ENCODE data around the gene ASIC1.
"Not testable (repeated sequence)": the region's sequence is repeated elsewhere in the genome, so short reads cannot be mapped to it uniquely, and the experiment has no call there.

Gene ASIC1

GRCh38 chr12:50057000-50057841 lies at the start of gene ASIC1:
Gene ASIC1 (plus strand): TSS chr12:50057596. CDS start chr12:50058767, 1,171 bp downstream.
- in situ Hi-C loops (cut with HindIII; ENCODE audit: low sequenced_read_pairs): no loop called here

GRCh38 chr12:50013361-50014147 lies 43.8 kb upstream of the ASIC1 start:
- in situ Hi-C loops (cut with HindIII; ENCODE audit: low sequenced_read_pairs): no loop called here

- in situ Hi-C loops (cut with HindIII; ENCODE audit: low sequenced_read_pairs): no loop called here
Observed at GRCh38 chr12:50014342-50014741, 43.1 kb upstream of the ASIC1 start.

- in situ Hi-C loops (cut with HindIII; ENCODE audit: low sequenced_read_pairs): no loop called here
Observed at GRCh38 chr12:50016501-50017475, 40.6 kb upstream of the ASIC1 start.

GRCh38 chr12:50017641-50018040 lies 39.8 kb upstream of the ASIC1 start:
- in situ Hi-C loops (cut with HindIII; ENCODE audit: low sequenced_read_pairs): no loop called here

- in situ Hi-C loops (cut with HindIII; ENCODE audit: low sequenced_read_pairs): no loop called here
Observed at GRCh38 chr12:50018154-50018553, 39.2 kb upstream of the ASIC1 start.

- in situ Hi-C loops (cut with HindIII; ENCODE audit: low sequenced_read_pairs): no loop called here
Observed at GRCh38 chr12:50018968-50019367, 38.4 kb upstream of the ASIC1 start.

- in situ Hi-C loops (cut with HindIII; ENCODE audit: low sequenced_read_pairs): no loop called here
Observed at GRCh38 chr12:50019524-50019923, 37.9 kb upstream of the ASIC1 start.

GRCh38 chr12:50021031-50021430 lies 36.4 kb upstream of the ASIC1 start:
- in situ Hi-C loops (cut with HindIII; ENCODE audit: low sequenced_read_pairs): no loop called here

- in situ Hi-C loops (cut with HindIII; ENCODE audit: low sequenced_read_pairs): no loop called here
Observed at GRCh38 chr12:50022903-50023302, 34.5 kb upstream of the ASIC1 start.

GRCh38 chr12:50024227-50024626 lies 33.2 kb upstream of the ASIC1 start:
- in situ Hi-C loops (cut with HindIII; ENCODE audit: low sequenced_read_pairs): no loop called here

- in situ Hi-C loops (cut with HindIII; ENCODE audit: low sequenced_read_pairs): no loop called here
Observed at GRCh38 chr12:50024805-50025186, 32.6 kb upstream of the ASIC1 start.

- in situ Hi-C loops (cut with HindIII; ENCODE audit: low sequenced_read_pairs): no loop called here
Observed at GRCh38 chr12:50025187-50026059, 32.0 kb upstream of the ASIC1 start, which contains the start of gene RACGAP1. Gene RACGAP1 (minus strand): TSS chr12:50025494. CDS start chr12:50016715, 8,779 bp downstream.

- in situ Hi-C loops (cut with HindIII; ENCODE audit: low sequenced_read_pairs): no loop called here
Observed at GRCh38 chr12:50026691-50027090, 30.7 kb upstream of the ASIC1 start.

- in situ Hi-C loops (cut with HindIII; ENCODE audit: low sequenced_read_pairs): not testable (repeated sequence)
Observed at GRCh38 chr12:50030449-50030848, 26.9 kb upstream of the ASIC1 start.

- in situ Hi-C loops (cut with HindIII; ENCODE audit: low sequenced_read_pairs): no loop called here
Observed at GRCh38 chr12:50032515-50032853, 24.9 kb upstream of the ASIC1 start.

- in situ Hi-C loops (cut with HindIII; ENCODE audit: low sequenced_read_pairs): no loop called here
Observed at GRCh38 chr12:50032854-50033581, 24.4 kb upstream of the ASIC1 start.

GRCh38 chr12:50038336-50038735 lies 19.1 kb upstream of the ASIC1 start:
- in situ Hi-C loops (cut with HindIII; ENCODE audit: low sequenced_read_pairs): no loop called here

- in situ Hi-C loops (cut with HindIII; ENCODE audit: low sequenced_read_pairs): no loop called here
Observed at GRCh38 chr12:50039151-50039835, 18.1 kb upstream of the ASIC1 start.
